ENCODE data around the gene TBRG1.

- TF ChIP-seq, protein P1, sequence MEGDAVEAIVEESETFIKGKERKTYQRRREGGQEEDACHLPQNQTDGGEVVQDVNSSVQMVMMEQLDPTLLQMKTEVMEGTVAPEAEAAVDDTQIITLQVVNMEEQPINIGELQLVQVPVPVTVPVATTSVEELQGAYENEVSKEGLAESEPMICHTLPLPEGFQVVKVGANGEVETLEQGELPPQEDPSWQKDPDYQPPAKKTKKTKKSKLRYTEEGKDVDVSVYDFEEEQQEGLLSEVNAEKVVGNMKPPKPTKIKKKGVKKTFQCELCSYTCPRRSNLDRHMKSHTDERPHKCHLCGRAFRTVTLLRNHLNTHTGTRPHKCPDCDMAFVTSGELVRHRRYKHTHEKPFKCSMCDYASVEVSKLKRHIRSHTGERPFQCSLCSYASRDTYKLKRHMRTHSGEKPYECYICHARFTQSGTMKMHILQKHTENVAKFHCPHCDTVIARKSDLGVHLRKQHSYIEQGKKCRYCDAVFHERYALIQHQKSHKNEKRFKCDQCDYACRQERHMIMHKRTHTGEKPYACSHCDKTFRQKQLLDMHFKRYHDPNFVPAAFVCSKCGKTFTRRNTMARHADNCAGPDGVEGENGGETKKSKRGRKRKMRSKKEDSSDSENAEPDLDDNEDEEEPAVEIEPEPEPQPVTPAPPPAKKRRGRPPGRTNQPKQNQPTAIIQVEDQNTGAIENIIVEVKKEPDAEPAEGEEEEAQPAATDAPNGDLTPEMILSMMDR (IDR thresholded peaks at IDR 0.05), result peak; percentile 79 to 86 (median 82)
- TF ChIP-seq POLR2A (IDR thresholded peaks at IDR 0.05), result no peak
Measured at GRCh38 chr11:124644426-124645280, 22.0 kb downstream of the TBRG1 start.
